ENCODE measurements around the gene BRCA1. TPM values are rescaled to one million over a fixed set of nuclear protein-coding genes. Genes with fewer than 3 reads are reported as not detected.
"Not testable (repeated sequence)": the region's sequence is repeated elsewhere in the genome, so short reads cannot be mapped to it uniquely, and the experiment has no call there.

Gene BRCA1
- total and polyA plus RNA-seq, 11 donors = 2.7 to 11.7 (median 8.1) TPM

DNA sequence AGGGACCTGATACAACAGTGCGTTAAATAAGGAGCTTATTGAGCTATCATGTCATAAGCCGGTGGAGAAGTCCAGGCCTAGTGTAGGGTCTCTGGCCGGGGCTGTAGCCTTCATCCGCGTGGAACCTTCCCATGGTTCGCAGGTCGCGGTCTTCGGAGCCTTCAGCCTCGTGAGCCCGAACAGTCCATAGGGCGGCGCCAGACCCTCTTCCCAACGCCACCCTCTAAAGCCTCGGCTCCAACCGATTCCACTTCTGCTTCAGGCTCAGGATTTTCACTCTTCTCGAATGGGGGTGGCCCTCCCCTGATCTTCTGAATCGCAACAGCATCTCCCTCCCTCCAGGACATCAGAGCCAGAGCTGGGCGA, 10.3 kb upstream of the BRCA1 start:
- DNase-seq = no peak
- TF ChIP-seq, protein P1, sequence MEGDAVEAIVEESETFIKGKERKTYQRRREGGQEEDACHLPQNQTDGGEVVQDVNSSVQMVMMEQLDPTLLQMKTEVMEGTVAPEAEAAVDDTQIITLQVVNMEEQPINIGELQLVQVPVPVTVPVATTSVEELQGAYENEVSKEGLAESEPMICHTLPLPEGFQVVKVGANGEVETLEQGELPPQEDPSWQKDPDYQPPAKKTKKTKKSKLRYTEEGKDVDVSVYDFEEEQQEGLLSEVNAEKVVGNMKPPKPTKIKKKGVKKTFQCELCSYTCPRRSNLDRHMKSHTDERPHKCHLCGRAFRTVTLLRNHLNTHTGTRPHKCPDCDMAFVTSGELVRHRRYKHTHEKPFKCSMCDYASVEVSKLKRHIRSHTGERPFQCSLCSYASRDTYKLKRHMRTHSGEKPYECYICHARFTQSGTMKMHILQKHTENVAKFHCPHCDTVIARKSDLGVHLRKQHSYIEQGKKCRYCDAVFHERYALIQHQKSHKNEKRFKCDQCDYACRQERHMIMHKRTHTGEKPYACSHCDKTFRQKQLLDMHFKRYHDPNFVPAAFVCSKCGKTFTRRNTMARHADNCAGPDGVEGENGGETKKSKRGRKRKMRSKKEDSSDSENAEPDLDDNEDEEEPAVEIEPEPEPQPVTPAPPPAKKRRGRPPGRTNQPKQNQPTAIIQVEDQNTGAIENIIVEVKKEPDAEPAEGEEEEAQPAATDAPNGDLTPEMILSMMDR (IDR thresholded peaks at IDR 0.05) = no peak
- no peak for TF ChIP-seq POLR2A (IDR thresholded peaks at IDR 0.05)
- no peak for ATAC-seq
- H3K27me3 ChIP-seq = no peaks in the 10 kb centered on the region
- H3K4me1 ChIP-seq = no peaks in the 10 kb centered on the region
- no peak overlapping the region for H3K27ac ChIP-seq
- intact Hi-C loops (cut with DNase I) = no loop called here
- H3K4me3 ChIP-seq = no peak overlapping the region
- 94 to 95% (median 95%) methylated on average over 19 of the region's 19 CpGs for WGBS, 4 donors
- no peaks in the 10 kb centered on the region for H3K9me3 ChIP-seq
- H3K36me3 ChIP-seq = peaks cover 0 to 30% (median 17%) of the 10 kb centered on the region in 9 donors

GRCh38 chr17:43134774-43135453, 9.8 kb upstream of the BRCA1 start:
- WGBS, 4 donors = 95 to 99% (median 96%) methylated on average over 19 to 25 of the region's 25 CpGs
- Histone ChIP-seq H3K4me3 (no peak overlapping the region), H3K27ac (no peak overlapping the region), H3K9me3 (no peaks in the 10 kb centered on the region), H3K36me3 (peaks cover 0 to 30% (median 17%) of the 10 kb centered on the region in 9 donors), H3K27me3 (no peaks in the 10 kb centered on the region), H3K4me1 (no peaks in the 10 kb centered on the region)
- ATAC-seq (no peak), DNase-seq (no peak)
- TF ChIP-seq POLR2A (IDR thresholded peaks at IDR 0.05) = no peak
- TF ChIP-seq, protein P1 (IDR thresholded peaks at IDR 0.05) = no peak
- intact Hi-C loops (cut with DNase I) = no loop called here

- ATAC-seq; DNase-seq; H3K4me3 ChIP-seq; H3K27ac ChIP-seq; H3K9me3 ChIP-seq; intact Hi-C loops (cut with DNase I); H3K27me3 ChIP-seq: not testable (repeated sequence)
- Histone ChIP-seq H3K36me3 (peaks cover 0 to 33% (median 18%) of the 10 kb centered on the region in 9 donors), H3K4me1 (peaks cover 0 to 10% (median 0%) of the 10 kb centered on the region in 12 donors)
- WGBS, 4 donors = 93 to 97% (median 95%) methylated on average over 5 of the region's 5 CpGs
These were observed 8.3 kb upstream of the BRCA1 start for GRCh38 chr17:43133439-43133838.

GRCh38 chr17:43132117-43132516, 7.0 kb upstream of the BRCA1 start:
- no peak for DNase-seq
- Histone ChIP-seq H3K4me1 (peaks cover 0 to 14% (median 0%) of the 10 kb centered on the region in 12 donors), H3K27ac (no peak overlapping the region), H3K27me3 (no peaks in the 10 kb centered on the region), H3K4me3 (no peak overlapping the region), H3K36me3 (peaks cover 0 to 39% (median 18%) of the 10 kb centered on the region in 9 donors), H3K9me3 (no peaks in the 10 kb centered on the region)
- intact Hi-C loops (cut with DNase I) = no loop called here
- TF ChIP-seq POLR2A (IDR thresholded peaks at IDR 0.05) = no peak
- TF ChIP-seq, protein P1 (IDR thresholded peaks at IDR 0.05) = no peak
- ATAC-seq = no peak
- 67 to 91% (median 85%) methylated on average over 2 of the region's 2 CpGs for WGBS, 4 donors
